IPS DF 19.7 (cell line): Measurements from ENCODE around the gene ZSWIM4.
A peak's percentile ranks its signal among the peaks of the same experiment; 100 is the strongest.
"Not testable (repeated sequence)": the region's sequence is repeated elsewhere in the genome, so short reads cannot be mapped to it uniquely, and the experiment has no call there.

Source experiments
- DNase-seq: peaks from one replicate; pipeline ENCODE4 v3.0.0-alpha.2; 2013; ENCODE audit warnings: low read depth, low spot score

ZSWIM4 gene

GRCh38 chr19:13794757-13795589 lies at the start of gene ZSWIM4:
Gene ZSWIM4 (plus strand): TSS chr19:13795443. CDS start chr19:13795649, 206 bp downstream.
- peak; percentile 98 for DNase-seq

- no peak for DNase-seq
These were observed 48.2 kb upstream of the ZSWIM4 start for GRCh38 chr19:13747098-13747453.

GRCh38 chr19:13748169-13748828 lies 46.9 kb upstream of the ZSWIM4 start:
- no peak for DNase-seq

- no peak for DNase-seq
These were observed 43.8 kb upstream of the ZSWIM4 start for GRCh38 chr19:13751436-13751835.

- DNase-seq = not testable (repeated sequence)
These were observed 41.6 kb upstream of the ZSWIM4 start for GRCh38 chr19:13753622-13754021.

GRCh38 chr19:13756210-13756609 lies 39.0 kb upstream of the ZSWIM4 start:
- DNase-seq = no peak

GRCh38 chr19:13757805-13758772 lies 37.2 kb upstream of the ZSWIM4 start:
- DNase-seq = no peak

- DNase-seq = no peak
These were observed 36.4 kb upstream of the ZSWIM4 start for GRCh38 chr19:13758795-13759194.

GRCh38 chr19:13761423-13761822 lies 33.8 kb upstream of the ZSWIM4 start:
- DNase-seq = no peak

GRCh38 chr19:13762635-13763235 lies 32.5 kb upstream of the ZSWIM4 start:
- DNase-seq = no peak

GRCh38 chr19:13763265-13763664 lies 32.0 kb upstream of the ZSWIM4 start:
- DNase-seq = no peak

GRCh38 chr19:13764101-13764807 lies 31.0 kb upstream of the ZSWIM4 start, which contains the start of gene MRI1:
Gene MRI1 (plus strand): TSS chr19:13764522. CDS start chr19:13764589, 67 bp downstream.
- DNase-seq = no peak

GRCh38 chr19:13764821-13765394 lies 30.3 kb upstream of the ZSWIM4 start:
- no peak for DNase-seq

GRCh38 chr19:13765395-13766094 lies 29.7 kb upstream of the ZSWIM4 start:
- DNase-seq = no peak

- no peak for DNase-seq
These were observed 29.2 kb upstream of the ZSWIM4 start for GRCh38 chr19:13766095-13766481.

GRCh38 chr19:13768510-13768909 lies 26.7 kb upstream of the ZSWIM4 start:
- no peak for DNase-seq

- DNase-seq = no peak
These were observed 25.1 kb upstream of the ZSWIM4 start for GRCh38 chr19:13770013-13770635.

- peak; percentile 79 for DNase-seq
These were observed 20.7 kb upstream of the ZSWIM4 start, which contains the start of gene C19orf53 for GRCh38 chr19:13774217-13775191. Gene C19orf53 (plus strand): TSS chr19:13774456. CDS start chr19:13774478, 22 bp downstream.
